CD4-positive, alpha-beta T cell treated with Interferon alpha-2 for 1 hour (primary cell): ENCODE results near the gene GALNT9.
"Not testable (repeated sequence)": the region's sequence is repeated elsewhere in the genome, so short reads cannot be mapped to it uniquely, and the experiment has no call there.

ENCODE experiments used
- DNase-seq, 2 donors: peaks; one replicate each; pipeline ENCODE4 v3.0.0-alpha.2; 2020 to 2022

The GALNT9 gene

GRCh38 chr12:132247718-132248452 is 81.5 kb downstream of the GALNT9 start:
- no peak for DNase-seq

- no peak for DNase-seq
Observed at GRCh38 chr12:132246997-132247717, 82.2 kb downstream of the GALNT9 start.

- no peak for DNase-seq
Observed at GRCh38 chr12:132245521-132246101, 83.8 kb downstream of the GALNT9 start.

- DNase-seq = no peak
Observed at GRCh38 chr12:132244724-132245295, 84.6 kb downstream of the GALNT9 start.

GRCh38 chr12:132243596-132244310 is 85.6 kb downstream of the GALNT9 start:
- DNase-seq = no peak

GRCh38 chr12:132243171-132243570 is 86.2 kb downstream of the GALNT9 start:
- not testable (repeated sequence) for DNase-seq

GRCh38 chr12:132240669-132241007 is 88.8 kb downstream of the GALNT9 start:
- not testable (repeated sequence) for DNase-seq

- DNase-seq = no peak
Observed at GRCh38 chr12:132239796-132240668, 89.4 kb downstream of the GALNT9 start.

- DNase-seq = no peak
Observed at GRCh38 chr12:132239392-132239791, 90.0 kb downstream of the GALNT9 start.

- no peak for DNase-seq
Observed at GRCh38 chr12:132238884-132239283, 90.5 kb downstream of the GALNT9 start.

- DNase-seq = no peak
Observed at GRCh38 chr12:132238488-132238854, 90.9 kb downstream of the GALNT9 start.

GRCh38 chr12:132237772-132238487 is 91.5 kb downstream of the GALNT9 start:
- no peak for DNase-seq

- no peak for DNase-seq
Observed at GRCh38 chr12:132236930-132237771, 92.2 kb downstream of the GALNT9 start.

GRCh38 chr12:132236129-132236929 is 93.1 kb downstream of the GALNT9 start:
- no peak for DNase-seq

- no peak for DNase-seq
Observed at GRCh38 chr12:132235116-132235820, 94.1 kb downstream of the GALNT9 start.

GRCh38 chr12:132230381-132230780 is 99.0 kb downstream of the GALNT9 start:
- DNase-seq = no peak

GRCh38 chr12:132229926-132230325 is 99.5 kb downstream of the GALNT9 start:
- DNase-seq = no peak

- DNase-seq = no peak
Observed at GRCh38 chr12:132229193-132229760, 100.1 kb downstream of the GALNT9 start.
